Iris pigment epithelial cell (primary cell): ENCODE data around the gene GRIN2A.

Source experiments
- DNase-seq: peaks from one replicate; pipeline ENCODE4 v3.0.0-alpha.2; 2011; ENCODE audit warnings: low read depth

The GRIN2A gene

DNA sequence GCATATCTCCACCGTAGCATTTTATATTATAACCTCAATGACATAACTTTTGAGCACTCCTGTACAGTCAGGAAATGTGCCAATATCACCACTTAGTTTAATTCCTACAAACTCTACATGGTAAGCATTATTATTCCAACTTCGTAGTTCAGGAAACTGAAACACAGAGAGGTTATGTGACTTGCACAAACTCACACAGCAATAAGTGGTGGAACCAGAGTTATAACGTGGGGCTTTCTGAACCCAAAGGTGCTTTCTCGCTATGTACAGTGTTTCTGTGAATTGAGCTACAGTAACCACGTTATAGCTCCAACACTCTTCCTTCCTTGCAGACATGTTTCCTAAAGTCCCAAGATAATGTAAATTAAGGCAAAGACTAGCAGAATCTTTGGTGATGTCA lies 330.2 kb downstream of the GRIN2A start:
- no peak for DNase-seq

DNA sequence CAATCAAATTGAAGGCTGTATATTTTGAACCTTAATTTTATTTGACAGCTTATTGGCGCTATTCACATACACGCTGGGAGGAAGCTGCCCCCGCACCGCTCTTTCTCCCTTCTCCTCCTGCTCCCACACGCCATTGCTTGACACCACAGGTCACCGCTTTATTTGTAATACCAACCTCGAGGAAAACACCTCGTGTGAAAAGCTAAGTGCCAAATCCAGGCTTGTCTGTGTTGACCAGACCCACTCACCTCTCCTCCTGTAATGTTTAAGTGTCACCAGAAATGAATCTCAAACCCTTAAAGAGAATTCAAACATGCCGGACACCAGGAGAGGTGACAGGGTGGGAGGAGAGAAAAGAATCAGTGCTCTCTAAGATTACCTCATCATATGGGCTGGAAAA lies 331.4 kb downstream of the GRIN2A start:
- no peak for DNase-seq

DNA sequence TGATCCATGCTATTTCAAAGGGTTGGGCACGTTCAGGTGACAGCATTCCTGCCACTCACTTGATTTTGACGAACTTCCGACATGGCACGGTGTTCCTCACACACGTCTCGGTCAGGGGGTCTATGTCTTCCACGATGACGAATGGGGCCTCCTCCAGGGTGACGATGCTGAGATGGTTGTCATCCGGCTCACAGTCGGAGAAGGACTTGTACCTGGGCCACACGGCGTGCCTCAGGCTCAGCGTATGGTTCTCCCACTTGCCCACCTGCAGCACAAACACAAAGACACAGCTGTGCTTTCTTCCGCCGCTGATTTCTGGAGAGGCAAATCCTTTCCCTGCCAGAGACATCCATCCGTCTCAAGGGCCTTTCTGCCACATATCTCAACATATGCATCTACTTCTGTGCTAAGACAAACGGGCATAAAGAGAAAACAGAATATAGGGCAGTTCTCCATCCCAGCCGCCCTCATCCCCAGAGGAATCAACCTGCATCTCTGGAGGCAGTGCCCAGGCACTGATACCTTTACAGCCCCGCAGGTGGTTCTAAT lies 332.5 kb downstream of the GRIN2A start:
- DNase-seq = no peak

DNA sequence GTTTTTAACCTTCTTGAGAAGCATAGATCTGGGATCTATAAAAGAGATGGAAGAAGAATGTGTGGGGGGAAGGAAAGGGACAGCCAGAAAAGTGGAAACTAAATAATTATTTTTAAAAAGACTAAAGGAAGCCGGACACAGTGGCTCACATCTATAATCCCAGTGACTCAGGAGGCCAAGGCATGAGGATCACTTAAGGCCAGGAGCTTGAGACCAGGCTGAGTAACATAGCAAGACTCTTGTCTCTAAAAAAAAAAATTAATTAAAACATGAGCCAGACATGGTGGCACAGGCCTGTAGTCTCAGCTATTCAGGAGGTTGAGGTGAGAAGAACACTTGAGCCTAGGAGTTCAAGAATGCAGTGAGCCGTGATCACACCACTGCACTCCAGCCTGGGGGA lies 335.1 kb downstream of the GRIN2A start:
- DNase-seq = peak; percentile 32

DNA sequence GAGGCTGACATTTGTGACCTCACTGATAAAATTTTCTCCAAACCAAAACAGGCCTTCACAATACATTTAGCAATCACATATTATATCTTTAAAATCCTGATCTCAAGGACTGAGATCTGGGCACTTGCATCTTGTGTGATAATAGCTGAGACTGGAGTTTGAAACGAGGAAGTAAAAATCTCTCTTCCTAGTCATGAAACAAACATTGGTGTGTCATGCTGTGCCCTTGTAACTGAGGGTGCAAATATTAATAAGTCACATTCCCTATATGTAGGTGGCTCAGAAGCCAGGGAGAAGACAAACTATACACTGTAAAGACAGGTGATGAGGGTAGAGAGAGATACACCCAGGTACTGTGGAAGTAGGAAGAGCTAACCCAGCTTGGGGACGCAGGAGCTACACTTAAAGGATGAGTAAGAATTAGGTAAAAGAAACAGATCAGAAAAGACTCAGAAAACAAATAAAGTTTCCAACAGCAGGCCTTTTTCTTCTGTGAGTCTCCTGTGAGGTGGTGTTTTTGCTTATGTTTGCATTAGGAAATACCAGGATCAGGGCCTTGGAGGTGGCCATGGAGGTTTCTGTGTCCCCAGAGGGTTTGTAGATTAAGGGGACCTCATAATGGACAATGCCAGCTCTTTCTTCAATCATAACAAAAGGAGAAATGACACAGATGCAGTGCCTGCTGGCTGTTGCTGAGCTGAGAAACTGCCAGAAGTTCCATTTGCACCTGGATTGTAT lies 335.7 kb downstream of the GRIN2A start:
- DNase-seq = peak; percentile 26

DNA sequence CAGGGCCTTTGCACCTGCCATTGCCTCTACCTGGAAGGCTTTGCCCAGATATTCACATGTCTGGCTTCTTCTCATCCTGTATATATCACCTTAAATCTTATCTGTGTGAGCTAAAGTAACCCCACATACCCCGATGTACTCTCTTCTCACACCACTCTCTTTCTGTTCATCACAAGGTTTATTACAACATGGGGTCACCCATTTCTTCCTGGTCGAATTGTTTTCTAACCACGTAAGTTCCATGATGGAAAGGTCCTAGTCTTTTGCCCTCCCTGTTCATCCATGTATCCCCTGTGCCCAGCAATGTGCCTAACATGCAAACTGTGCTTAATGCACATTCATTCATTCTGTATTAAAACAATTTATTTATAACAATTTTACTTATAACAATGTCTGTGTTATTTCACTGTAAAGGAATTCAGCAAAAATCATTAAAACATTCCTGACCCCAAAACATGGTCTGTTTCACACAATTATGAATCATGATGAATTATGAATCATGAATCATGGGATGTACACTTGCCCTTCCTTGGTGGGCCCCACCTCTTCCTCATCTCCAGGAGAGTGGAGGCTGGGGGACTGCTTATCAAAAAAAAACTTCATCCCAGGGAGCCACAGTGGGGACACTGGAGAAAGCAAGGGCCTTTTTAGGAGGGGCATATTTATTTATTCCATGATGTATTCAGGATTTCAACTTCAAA lies 336.4 kb downstream of the GRIN2A start:
- DNase-seq = peak; percentile 74

DNA sequence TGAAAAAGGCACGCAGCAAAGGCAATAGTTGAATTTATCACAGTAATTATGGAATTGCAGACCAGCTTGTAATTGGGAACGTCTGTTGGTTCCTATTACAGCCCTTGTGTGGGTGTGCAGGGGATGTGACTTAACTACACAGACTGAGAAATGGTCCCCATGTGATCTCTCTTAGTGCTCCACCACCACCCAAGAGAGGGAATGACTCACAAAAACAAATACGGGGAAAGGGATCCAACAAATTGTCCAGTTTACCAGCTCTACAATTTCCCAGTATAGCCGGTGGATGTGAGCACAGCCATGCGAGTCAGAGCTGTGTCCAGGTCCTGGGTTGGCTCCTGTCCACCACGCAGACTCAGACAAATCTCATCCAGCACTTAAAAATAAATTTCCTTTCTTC lies 337.9 kb downstream of the GRIN2A start:
- DNase-seq = peak; percentile 52

DNA sequence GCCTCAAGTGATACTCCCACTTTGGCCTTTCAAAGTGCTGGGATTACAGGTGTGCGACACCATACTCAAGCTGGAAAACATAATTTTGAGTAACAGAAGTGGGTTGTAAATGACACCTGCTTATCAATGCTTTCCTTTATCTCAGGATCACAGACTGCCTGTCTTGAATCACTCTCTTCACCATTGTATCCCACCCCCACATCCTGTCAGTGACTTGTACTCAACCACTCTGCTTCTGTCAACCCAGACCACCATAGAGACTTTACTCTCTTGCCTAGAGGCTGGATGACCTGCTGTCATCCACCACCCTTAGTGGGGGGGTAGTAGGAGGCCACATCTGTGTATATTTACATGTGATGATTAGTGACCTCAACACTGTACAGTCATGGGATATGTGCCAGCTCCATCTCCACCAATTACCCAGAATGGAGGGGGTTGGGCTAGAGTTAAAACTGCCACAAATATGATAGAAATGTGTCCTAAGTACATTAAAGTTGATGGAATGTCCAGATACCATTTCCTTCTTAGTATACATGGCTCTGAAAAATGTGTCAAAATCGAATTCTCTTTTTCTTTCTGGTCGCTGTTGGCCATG lies 338.7 kb downstream of the GRIN2A start:
- DNase-seq = peak; percentile 42

DNA sequence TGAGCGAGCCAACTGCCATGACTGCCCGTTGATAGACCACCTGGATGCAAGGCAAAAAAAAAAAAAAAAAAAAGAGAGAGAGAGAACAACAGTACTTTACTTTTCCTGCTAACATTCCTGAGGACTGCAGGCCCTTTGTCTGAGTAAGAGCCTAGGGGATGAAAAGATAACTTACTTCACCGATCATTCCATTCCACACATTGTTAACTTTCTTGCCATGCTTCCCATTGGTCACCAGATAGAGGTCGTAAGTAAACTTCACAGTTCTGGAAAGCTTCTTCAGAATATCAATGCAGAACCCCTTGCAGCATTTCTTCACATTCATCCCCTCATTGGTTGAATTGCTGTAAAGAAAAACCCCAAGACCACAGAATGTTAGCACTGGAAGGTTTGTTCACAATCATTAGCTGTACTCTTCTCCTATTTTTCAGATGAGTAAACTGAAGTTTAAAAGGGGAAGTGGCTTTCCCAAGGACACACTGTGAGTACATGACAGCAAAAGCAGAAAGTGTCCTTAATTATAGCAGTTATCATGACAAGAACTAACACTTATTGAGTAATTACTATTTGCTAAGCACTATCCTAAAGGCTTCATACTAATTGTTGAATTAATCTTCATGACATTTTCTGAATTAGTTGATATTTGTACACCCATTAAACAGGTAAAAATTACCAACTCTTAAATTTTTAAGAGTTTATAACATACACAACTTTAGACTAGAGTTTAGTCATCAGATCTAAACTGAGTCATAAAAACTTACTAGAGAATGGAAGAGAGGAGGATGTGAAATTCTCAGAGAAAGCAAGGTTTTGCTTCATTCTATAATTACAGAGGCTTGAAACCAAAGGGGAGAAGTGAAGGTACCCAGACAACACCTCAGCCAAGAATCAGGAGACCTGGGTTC lies 341.2 kb downstream of the GRIN2A start:
- no peak for DNase-seq

DNA sequence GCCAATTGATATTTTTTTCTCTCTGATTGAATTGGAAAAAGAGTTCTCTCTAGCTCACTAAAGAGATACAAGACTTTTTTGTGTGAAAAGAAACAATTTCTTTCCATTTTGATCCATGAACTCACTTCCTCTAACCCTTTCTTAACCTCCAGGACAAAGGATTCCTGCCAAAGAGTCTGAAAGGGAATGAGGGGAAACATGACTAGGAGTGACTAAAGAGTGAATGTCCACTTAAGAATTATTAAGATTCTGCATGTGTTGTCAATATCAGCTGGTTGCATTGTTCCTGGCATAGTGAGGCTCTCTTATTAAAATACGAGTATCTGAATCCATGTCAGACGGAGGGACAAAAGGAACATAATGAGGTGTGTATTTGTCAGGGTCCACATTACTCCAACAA lies 344.7 kb downstream of the GRIN2A start:
- no peak for DNase-seq

DNA sequence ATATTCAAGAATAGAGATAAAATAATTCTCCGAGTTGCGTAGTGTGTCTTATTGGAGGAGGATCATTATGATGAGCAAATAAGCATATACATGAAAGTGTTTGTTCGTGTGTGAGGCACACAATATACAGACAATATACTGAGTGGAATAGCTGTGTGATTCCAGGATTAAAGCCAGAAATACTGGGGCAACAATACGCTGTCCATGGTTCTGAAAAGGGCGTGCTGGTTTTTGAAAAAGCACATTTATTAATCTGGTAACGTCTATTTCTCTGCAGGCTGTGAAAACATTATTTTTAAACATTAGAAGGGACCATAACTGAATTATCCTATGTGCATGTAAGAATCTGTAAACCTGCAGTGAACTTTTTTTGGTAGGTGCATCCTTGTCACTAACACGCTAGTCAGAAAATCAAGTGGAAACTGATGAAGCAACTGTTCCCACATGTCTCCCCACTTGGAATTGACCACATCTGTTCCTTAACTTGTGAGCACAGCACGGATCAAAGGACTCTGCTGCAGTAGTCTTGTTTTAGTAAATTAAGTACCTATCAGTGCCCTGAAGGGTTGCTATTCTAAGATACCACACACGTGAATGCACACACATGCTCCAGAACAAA lies 346.0 kb downstream of the GRIN2A start:
- DNase-seq = peak; percentile 30

DNA sequence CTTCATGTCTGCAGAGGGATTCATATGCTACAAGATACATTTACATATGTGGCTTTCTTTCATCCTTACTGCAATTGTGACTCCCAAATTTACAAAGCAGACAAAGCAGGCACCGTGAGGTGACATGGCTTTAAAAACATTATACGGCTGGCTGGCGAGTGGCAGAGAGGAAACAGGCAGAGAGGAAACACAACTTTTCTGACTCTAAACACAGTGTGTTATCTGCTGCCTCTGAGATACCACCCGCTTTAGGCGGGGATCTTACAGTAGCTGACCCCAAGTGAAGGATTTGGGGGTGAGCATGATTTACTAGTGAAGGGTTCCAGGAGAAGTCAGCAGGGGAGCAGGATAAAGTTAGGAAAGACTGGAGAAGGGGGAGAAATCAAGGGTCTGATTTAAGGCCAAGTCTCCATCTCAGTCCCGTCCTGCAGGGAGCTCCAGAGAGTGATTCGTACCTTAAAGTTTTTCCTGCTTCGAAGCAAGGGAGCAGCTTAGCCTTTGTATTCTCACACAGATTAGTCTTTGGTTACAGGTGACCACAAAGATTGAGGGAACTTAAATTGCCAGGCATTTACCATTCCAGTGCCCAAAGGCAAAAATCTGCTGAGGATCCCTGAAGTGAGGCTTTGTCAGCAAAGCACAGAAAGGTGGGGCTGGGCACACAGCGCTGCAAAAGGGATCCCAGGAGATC lies 355.0 kb downstream of the GRIN2A start:
- DNase-seq = no peak

DNA sequence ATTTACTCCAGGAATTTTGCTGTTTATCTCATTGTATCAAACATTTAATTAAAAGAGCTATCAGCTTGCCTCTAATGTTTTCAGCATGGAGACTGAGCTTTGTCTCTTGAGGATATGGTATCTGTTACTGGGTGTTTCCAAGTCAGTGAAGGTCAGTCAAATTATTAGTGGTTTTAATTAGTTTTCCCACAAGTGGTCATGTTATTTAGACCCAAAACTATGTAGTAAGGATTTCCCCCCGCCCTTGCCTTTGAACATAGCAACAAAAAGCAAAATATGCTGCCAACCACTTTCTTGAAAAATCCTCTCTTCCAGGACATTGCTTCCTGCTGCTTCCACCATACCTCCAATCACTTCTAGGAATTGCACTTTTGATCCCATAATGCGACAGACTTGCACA lies 355.6 kb downstream of the GRIN2A start:
- no peak for DNase-seq

DNA sequence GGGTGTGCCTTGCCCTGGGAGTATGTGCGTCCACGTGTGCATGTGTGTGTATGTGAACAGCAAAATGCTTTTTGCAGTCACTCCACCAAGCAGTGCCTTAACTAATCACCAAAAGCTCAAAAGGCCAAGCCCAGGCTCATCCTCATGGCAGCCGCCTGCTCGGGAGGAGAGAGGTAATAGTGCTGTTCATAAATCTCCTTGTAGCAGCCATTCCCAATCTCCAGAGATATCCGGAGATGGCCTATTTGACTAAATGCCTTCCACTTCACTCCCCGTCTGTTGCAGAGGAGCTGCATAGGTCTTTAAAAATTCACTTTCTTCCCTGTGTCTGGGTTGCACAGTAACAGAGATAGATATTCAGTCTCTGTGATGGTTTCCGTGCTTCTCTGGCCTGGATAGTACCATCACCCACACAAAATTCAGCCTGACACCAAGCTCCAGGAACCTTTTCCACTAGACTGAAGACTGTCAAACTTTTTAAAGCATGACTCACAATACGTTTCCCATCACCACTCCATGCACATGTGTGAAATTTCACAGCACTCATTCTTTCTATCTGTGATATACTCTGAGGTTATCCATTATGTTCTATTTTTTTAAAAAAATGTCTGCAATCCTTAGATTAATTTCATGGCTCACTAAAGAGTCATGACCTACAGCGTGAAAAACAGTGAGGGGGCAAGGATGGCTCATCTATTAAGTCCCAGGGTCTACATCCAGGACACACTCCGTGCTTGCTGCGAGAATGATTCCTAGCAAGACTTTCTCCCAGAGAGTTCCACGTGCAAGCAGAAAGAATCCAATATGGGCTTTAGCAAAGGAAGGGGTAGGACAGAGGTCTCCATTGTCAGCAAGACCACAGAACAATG lies 357.8 kb downstream of the GRIN2A start:
- no peak for DNase-seq

DNA sequence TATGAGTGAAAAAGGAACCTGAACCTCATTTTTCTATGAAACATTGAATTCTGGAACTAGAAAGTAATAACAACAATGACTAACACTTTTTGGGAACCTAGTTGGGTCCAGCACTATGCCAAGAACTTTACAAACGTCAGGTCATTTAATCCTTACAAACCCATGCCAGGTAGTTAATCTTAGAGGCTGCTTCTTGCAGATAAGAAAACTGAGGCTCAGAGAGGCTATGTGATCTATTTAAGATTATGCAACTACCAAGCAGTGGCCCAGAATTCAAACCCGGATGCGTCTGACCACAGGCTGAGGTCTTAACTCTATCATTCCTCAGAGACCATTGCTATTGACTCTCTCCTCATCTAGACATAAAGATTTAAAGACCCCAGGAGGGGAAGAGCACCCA lies 358.7 kb downstream of the GRIN2A start:
- no peak for DNase-seq

DNA sequence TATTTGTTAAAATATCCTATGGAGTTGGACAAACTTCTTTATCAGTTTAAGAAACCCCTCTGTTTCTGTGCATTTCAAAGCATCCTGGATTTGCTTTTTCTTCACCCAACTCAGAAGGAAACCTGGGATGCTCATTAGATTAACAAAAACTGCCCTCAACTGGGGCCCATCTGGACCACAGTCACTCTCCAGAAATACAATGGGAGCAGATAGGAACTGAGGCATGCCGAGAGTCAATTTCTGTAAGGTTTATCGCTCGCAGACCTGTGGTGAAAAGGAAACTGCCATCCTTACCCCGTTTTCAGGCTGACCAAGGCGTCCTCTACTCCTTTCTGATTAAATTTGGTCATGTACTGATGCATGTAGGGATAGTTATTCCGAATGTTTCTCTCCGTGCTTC lies 360.3 kb downstream of the GRIN2A start:
- DNase-seq = no peak

DNA sequence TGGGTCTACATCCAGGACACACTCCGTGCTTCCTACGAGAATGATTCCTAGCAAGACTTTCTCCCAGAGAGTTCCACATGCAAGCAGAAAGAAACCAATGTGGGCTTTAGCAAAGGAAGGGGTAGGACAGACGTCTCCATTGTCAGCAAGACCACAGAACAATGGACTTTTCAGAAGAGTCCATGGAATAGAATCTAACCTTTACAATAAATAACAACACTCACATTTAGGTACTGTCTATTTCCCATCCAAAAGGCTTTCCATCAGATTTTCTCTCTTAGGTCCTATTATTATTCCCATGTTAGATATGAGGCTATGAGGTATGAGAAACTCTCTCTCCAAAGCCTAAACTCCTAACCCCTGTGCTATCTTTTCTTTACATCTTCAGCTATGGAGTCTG lies 360.9 kb downstream of the GRIN2A start:
- no peak for DNase-seq

DNA sequence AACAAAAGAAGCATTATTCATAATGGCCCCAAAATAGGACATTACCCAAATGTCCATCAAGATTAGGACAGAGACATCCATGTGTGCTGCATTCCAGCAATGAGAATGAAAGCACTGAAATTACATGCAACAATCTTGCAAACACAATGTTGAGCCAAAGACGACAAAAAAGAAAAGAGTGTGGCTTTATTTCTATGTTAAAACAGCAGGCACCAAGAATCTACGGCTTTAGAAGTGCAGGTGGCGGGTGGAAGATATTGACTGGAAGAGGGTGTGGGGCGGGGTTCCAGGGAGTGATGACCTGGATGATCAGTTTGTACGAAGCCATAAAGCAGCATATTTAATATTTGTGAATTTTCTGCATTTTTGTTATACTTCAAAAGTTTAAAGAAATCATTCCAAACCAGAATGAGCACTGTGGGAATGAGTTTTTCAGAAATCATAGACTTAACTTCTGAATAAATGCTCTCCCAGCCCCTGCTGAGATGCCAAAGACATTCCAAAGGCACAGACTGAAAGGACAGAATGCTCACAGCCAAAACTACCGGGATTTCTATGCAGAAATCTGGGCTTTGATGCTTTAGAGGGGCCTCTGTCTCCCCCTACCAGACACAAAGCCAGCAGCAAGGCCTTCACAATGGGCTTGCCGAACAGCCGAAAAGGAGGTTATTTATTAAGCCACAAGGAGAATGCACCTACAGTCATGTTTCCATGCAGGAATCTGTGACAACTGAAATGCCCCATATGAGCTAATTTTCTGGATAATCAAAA lies 361.6 kb downstream of the GRIN2A start:
- DNase-seq = no peak

DNA sequence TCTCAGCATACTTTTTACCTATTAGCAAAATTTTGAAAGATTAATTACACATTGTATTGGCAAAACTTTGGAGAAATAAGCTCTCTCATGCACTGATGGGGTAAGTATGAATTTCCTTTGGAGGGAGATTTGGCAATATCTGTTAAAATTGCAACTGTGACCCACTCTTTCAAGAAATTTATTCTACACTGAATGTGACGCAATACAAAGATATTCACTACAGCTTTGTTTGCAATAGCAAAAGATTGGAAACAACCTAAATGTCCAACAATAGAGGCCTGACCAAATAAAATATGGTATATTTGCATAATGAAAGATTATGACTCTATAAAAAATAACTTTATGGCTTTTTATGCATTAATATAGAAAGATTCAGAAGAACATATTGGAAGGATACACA lies 363.5 kb downstream of the GRIN2A start:
- DNase-seq = no peak
